Peyer's patch (tissue), 4 donors: Measurements from ENCODE around the gene TMEM238.

Experiments used
- POLR2A ChIP-seq, 2 donors: fragments of 450-650 bp; IDR thresholded peaks; one replicate each; pipeline ENCODE4 v1.5.1; 2017; ENCODE audit warnings: antibody characterized with exemption in 2 of 2, mild to moderate bottlenecking in 2 of 2, moderate library complexity in 2 of 2
- TF ChIP-seq, protein P1 (sequence below), 6 experiments: fragments of 450-650 bp in 4 of 6; fragments of 200-600 bp in 2 of 6; sonication (generic) in 1 of 6; IDR thresholded peaks; one replicate each; pipeline ENCODE4 v1.5.1; 2017 to 2019; ENCODE audit warnings: antibody characterized with exemption in 6 of 6, mild to moderate bottlenecking in 3 of 6, moderate library complexity in 1 of 6

DNA sequence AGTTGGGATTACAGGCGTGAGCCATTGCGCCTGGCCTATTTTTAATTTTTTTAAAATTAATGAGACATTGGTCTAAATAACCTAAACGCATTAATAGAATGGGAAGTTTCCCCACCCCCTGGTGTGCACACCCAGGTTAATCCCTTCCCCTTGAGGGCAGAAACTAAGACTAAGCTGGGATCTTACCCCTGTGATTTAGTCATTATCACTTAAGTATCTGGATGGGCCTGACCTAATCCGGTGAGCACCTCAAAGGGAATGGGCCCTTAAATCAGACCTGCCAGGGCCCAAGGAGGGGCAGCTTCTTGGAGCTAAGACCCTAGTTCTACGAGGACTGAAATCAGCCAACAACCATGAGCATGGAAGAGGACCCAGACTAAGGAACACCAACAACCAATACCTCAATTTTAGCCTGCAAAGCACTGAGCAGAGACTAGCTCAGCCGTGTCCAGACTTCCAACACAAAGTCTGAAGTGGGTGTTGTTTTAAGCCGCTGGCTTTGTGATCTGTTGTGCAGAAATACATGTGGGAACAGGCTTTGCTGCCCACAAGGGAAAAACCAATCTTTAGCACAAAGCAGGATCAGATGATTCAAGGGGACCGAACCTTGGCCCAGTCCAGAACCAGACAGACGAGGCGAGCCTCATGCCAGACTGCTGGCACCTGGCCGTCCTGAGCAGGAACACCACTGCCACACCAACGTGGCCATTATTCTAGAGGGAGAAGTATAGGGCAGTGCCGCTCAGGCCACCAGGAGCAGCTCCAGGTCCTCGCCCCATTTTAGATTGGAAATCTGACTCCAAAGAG, 16.4 kb upstream of the TMEM238 start:
- TF ChIP-seq, protein P1, sequence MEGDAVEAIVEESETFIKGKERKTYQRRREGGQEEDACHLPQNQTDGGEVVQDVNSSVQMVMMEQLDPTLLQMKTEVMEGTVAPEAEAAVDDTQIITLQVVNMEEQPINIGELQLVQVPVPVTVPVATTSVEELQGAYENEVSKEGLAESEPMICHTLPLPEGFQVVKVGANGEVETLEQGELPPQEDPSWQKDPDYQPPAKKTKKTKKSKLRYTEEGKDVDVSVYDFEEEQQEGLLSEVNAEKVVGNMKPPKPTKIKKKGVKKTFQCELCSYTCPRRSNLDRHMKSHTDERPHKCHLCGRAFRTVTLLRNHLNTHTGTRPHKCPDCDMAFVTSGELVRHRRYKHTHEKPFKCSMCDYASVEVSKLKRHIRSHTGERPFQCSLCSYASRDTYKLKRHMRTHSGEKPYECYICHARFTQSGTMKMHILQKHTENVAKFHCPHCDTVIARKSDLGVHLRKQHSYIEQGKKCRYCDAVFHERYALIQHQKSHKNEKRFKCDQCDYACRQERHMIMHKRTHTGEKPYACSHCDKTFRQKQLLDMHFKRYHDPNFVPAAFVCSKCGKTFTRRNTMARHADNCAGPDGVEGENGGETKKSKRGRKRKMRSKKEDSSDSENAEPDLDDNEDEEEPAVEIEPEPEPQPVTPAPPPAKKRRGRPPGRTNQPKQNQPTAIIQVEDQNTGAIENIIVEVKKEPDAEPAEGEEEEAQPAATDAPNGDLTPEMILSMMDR (IDR thresholded peaks at IDR 0.05): no peak
- no peak for TF ChIP-seq POLR2A (IDR thresholded peaks at IDR 0.05)
